Calu3 (cell line): ENCODE data around the gene APOA5. TPM values are rescaled to one million over a fixed set of nuclear protein-coding genes. Genes with fewer than 3 reads are reported as not detected.

Source experiments
- BruUV-seq: library from RNA; stranded (reverse); fragments of 400-500 nt; replicated peaks from 2 replicates; lab custom pipeline; 2021; lab: Mats Ljungman, UMichigan
- CTCF ChIA-PET: fragments of 300-600 bp; sonication (Branson Sonifier 250); formaldehyde crosslinking; loops from one replicate; lab custom pipeline; 2022; ENCODE audit warnings: antibody characterized with exemption; lab: Charles Lee
- DNase-seq: peaks from one replicate; pipeline ENCODE4 v3.0.0; 2022
- H3K27ac Mint-ChIP-seq: one replicate; pipeline ENCODE4 v1.8.0; 2022; ENCODE audit warnings: mixed read lengths; ENCODE audit not compliant: unreplicated experiment
- H3K27me3 Mint-ChIP-seq: one replicate; pipeline ENCODE4 v1.8.0; 2022; ENCODE audit warnings: mixed read lengths; ENCODE audit not compliant: unreplicated experiment
- H3K36me3 Mint-ChIP-seq: one replicate; pipeline ENCODE4 v1.8.0; 2022; ENCODE audit warnings: mild to moderate bottlenecking, moderate library complexity, mixed read lengths; ENCODE audit not compliant: insufficient read depth, unreplicated experiment
- H3K4me1 Mint-ChIP-seq: one replicate; pipeline ENCODE4 v1.8.0; 2022; ENCODE audit warnings: mild to moderate bottlenecking, low read depth, mixed read lengths; ENCODE audit not compliant: unreplicated experiment
- H3K4me3 Mint-ChIP-seq: one replicate; pipeline ENCODE4 v1.8.0; 2022; ENCODE audit warnings: mild to moderate bottlenecking, low read depth, moderate library complexity, mixed read lengths; ENCODE audit not compliant: unreplicated experiment
- H3K9me3 Mint-ChIP-seq: one replicate; pipeline ENCODE4 v1.8.0; 2022; ENCODE audit warnings: low read depth, mixed read lengths; ENCODE audit not compliant: unreplicated experiment
- intact Hi-C: fragments of 100-400 bp; cut with micrococcal nuclease; formaldehyde crosslinking; loops from one replicate; pipeline ENCODE4 v1.10.0; 2022; ENCODE audit not compliant: unreplicated experiment
- total RNA-seq: library from RNA; stranded (reverse); gene quantifications from 2 replicates; pipeline ENCODE4 v1.2.3, GENCODE V29; 2022
- TF ChIP-seq, protein P1 (sequence below): fragments of 200-600 bp; IDR thresholded peaks from one replicate; pipeline ENCODE4 v1.8.0; 2022; ENCODE audit warnings: antibody characterized with exemption; ENCODE audit not compliant: unreplicated experiment

The APOA5 gene
- total RNA-seq, 1 experiment from 2014 or later, result not detected

DNA sequence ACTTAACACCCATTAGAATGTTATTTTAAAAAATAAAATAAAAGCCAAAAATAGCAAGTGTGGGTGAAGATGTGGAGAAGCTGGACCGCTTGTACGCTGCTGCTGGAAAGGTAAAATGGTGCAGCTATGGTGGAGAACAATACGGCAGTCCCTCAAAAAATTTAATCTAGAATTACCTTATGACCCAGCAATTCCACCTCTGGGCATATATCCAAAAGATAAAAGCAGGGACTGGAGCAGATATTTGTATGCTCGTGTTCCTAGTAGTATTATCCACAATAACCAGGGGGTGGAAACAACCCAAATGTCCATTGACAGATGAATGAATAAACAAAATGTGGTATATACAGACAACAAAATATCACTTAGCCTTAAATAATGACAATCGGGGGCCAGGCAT is 6.1 kb upstream of the APOA5 start:
- CTCF ChIA-PET, result no interaction called here
- no peak for DNase-seq
- H3K9me3 Mint-ChIP-seq, result no peaks in the 10 kb centered on the region
- no peaks in the 10 kb centered on the region for H3K36me3 Mint-ChIP-seq
- H3K4me3 Mint-ChIP-seq, result no peak overlapping the region
- peaks cover 6% of the 10 kb centered on the region for H3K27me3 Mint-ChIP-seq
- no peaks in the 10 kb centered on the region for H3K4me1 Mint-ChIP-seq
- TF ChIP-seq, protein P1, sequence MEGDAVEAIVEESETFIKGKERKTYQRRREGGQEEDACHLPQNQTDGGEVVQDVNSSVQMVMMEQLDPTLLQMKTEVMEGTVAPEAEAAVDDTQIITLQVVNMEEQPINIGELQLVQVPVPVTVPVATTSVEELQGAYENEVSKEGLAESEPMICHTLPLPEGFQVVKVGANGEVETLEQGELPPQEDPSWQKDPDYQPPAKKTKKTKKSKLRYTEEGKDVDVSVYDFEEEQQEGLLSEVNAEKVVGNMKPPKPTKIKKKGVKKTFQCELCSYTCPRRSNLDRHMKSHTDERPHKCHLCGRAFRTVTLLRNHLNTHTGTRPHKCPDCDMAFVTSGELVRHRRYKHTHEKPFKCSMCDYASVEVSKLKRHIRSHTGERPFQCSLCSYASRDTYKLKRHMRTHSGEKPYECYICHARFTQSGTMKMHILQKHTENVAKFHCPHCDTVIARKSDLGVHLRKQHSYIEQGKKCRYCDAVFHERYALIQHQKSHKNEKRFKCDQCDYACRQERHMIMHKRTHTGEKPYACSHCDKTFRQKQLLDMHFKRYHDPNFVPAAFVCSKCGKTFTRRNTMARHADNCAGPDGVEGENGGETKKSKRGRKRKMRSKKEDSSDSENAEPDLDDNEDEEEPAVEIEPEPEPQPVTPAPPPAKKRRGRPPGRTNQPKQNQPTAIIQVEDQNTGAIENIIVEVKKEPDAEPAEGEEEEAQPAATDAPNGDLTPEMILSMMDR, result no peak
- H3K27ac Mint-ChIP-seq, result no peak overlapping the region
- intact Hi-C loops, result no loop called here
- no TSS peak for BruUV-seq

DNA sequence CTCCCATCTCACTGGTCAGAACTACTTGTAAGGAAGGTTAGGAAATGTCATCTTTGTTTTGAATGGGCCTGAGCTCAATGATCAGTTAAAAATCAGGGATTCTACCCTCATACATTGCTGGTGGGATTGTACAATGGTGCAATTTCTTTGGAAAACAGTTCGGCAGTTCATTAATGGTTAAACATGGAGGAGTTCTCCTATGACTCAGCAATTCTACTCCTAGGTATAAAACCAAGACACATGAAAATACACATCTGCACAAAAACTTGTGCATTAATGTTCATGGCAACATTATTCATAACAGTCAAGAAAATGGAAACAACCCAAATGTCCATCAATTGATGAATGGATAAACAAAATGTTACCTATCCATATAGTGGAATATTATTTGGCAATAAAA is 4.9 kb upstream of the APOA5 start:
- H3K27ac Mint-ChIP-seq, result no peak overlapping the region
- TF ChIP-seq, protein P1, result no peak

GRCh38 chr11:116794851-116795250 is 3.2 kb upstream of the APOA5 start:
- no peak overlapping the region for H3K27ac Mint-ChIP-seq
- H3K36me3 Mint-ChIP-seq, result no peaks in the 10 kb centered on the region
- CTCF ChIA-PET, result no interaction called here
- intact Hi-C loops, result loop anchor here (5.0 kb wide), 2 partner anchors 42 to 312 kb away; partner anchors contain the start of gene APOA1
- no peaks in the 10 kb centered on the region for H3K27me3 Mint-ChIP-seq
- no peak overlapping the region for H3K4me3 Mint-ChIP-seq
- H3K4me1 Mint-ChIP-seq, result no peaks in the 10 kb centered on the region
- no peaks in the 10 kb centered on the region for H3K9me3 Mint-ChIP-seq
- BruUV-seq, result no TSS peak
- no peak for DNase-seq
- TF ChIP-seq, protein P1, result no peak

More for the DNA sequence above, 4.9 kb upstream of the APOA5 start:
- intact Hi-C loops, result no loop called here
- no peaks in the 10 kb centered on the region for H3K4me1 Mint-ChIP-seq
- BruUV-seq, result no TSS peak
- no peaks in the 10 kb centered on the region for H3K9me3 Mint-ChIP-seq
- no peak overlapping the region for H3K4me3 Mint-ChIP-seq
- CTCF ChIA-PET, result no interaction called here
- H3K27me3 Mint-ChIP-seq, result no peaks in the 10 kb centered on the region
- no peak for DNase-seq
- no peaks in the 10 kb centered on the region for H3K36me3 Mint-ChIP-seq

- no peak for DNase-seq
- no peak overlapping the region for H3K4me3 Mint-ChIP-seq
- CTCF ChIA-PET, result no interaction called here
- H3K36me3 Mint-ChIP-seq, result no peaks in the 10 kb centered on the region
- peaks cover 2% of the 10 kb centered on the region for H3K4me1 Mint-ChIP-seq
- TF ChIP-seq, protein P1, result no peak
- H3K9me3 Mint-ChIP-seq, result no peaks in the 10 kb centered on the region
- H3K27me3 Mint-ChIP-seq, result no peaks in the 10 kb centered on the region
- no peak overlapping the region for H3K27ac Mint-ChIP-seq
- intact Hi-C loops, result loop anchor here (5.0 kb wide), 2 partner anchors 44 to 314 kb away; partner anchors contain the start of gene APOA1
- BruUV-seq, result no TSS peak
Measured at GRCh38 chr11:116793772-116794097, 2.1 kb upstream of the APOA5 start.
